ENCODE data around the gene HAUS7. TPM values are rescaled to one million over a fixed set of nuclear protein-coding genes. Genes with fewer than 3 reads are reported as not detected.

Gene HAUS7
- total RNA-seq, 1 experiment from 2014 or later: 29.8 TPM

- no peaks in the 10 kb centered on the region for H3K4me1 ChIP-seq
These were observed 6.4 kb upstream of the HAUS7 start for GRCh38 chrX:153476666-153477363.

GRCh38 chrX:153475751-153476281 lies 5.4 kb upstream of the HAUS7 start:
- no peaks in the 10 kb centered on the region for H3K4me1 ChIP-seq
- no peaks in the 10 kb centered on the region for H3K9me3 ChIP-seq (replicated peaks)
- H3K36me3 ChIP-seq: no peaks in the 10 kb centered on the region
- no peak overlapping the region for H3K4me3 ChIP-seq
- no peak overlapping the region for H3K27ac ChIP-seq
- no peak for DNase-seq
- H3K27me3 ChIP-seq: no peaks in the 10 kb centered on the region

More at GRCh38 chrX:153476666-153477363, 6.4 kb upstream of the HAUS7 start:
- no peaks in the 10 kb centered on the region for H3K36me3 ChIP-seq
- no peaks in the 10 kb centered on the region for H3K27me3 ChIP-seq
- no peak overlapping the region for H3K27ac ChIP-seq
- no peaks in the 10 kb centered on the region for H3K9me3 ChIP-seq (replicated peaks)
- no peak overlapping the region for H3K4me3 ChIP-seq
- DNase-seq: no peak

- no peaks in the 10 kb centered on the region for H3K27me3 ChIP-seq
- H3K36me3 ChIP-seq: no peaks in the 10 kb centered on the region
- no peak overlapping the region for H3K27ac ChIP-seq
- no peaks in the 10 kb centered on the region for H3K4me1 ChIP-seq
- DNase-seq: no peak
- no peaks in the 10 kb centered on the region for H3K9me3 ChIP-seq (replicated peaks)
- no peak overlapping the region for H3K4me3 ChIP-seq
These were observed 4.9 kb upstream of the HAUS7 start for GRCh38 chrX:153475271-153475670.

- H3K27ac ChIP-seq: no peak overlapping the region
These were observed 4.3 kb upstream of the HAUS7 start for GRCh38 chrX:153474718-153475117.

GRCh38 chrX:153474266-153474665 lies 3.9 kb upstream of the HAUS7 start:
- Histone ChIP-seq H3K27ac (no peak overlapping the region), H3K4me3 (no peak overlapping the region), H3K36me3 (no peaks in the 10 kb centered on the region), H3K9me3 (replicated peaks) (no peaks in the 10 kb centered on the region), H3K27me3 (no peaks in the 10 kb centered on the region), H3K4me1 (no peaks in the 10 kb centered on the region)
- no peak for DNase-seq

More at GRCh38 chrX:153474718-153475117, 4.3 kb upstream of the HAUS7 start:
- Histone ChIP-seq H3K36me3 (no peaks in the 10 kb centered on the region), H3K27me3 (no peaks in the 10 kb centered on the region), H3K4me1 (no peaks in the 10 kb centered on the region), H3K4me3 (no peak overlapping the region), H3K9me3 (replicated peaks) (no peaks in the 10 kb centered on the region)
- DNase-seq: no peak

GRCh38 chrX:153473126-153473525 lies 2.8 kb upstream of the HAUS7 start:
- H3K27ac ChIP-seq: no peak overlapping the region
- H3K4me3 ChIP-seq: no peak overlapping the region
- H3K27me3 ChIP-seq: no peaks in the 10 kb centered on the region
- H3K9me3 ChIP-seq (replicated peaks): no peaks in the 10 kb centered on the region
- H3K4me1 ChIP-seq: no peaks in the 10 kb centered on the region
- DNase-seq: no peak
- H3K36me3 ChIP-seq: no peaks in the 10 kb centered on the region

- Histone ChIP-seq H3K36me3 (no peaks in the 10 kb centered on the region), H3K27me3 (no peaks in the 10 kb centered on the region), H3K27ac (no peak overlapping the region), H3K4me1 (no peaks in the 10 kb centered on the region), H3K4me3 (no peak overlapping the region), H3K9me3 (replicated peaks) (no peaks in the 10 kb centered on the region)
- DNase-seq: no peak
These were observed 1.4 kb upstream of the HAUS7 start for GRCh38 chrX:153471663-153472280.

GRCh38 chrX:153469811-153470410 lies 465 bp downstream of the HAUS7 start:
- Histone ChIP-seq H3K27ac (peak overlapping the region; percentile 66), H3K4me3 (peak overlapping the region; percentile 93), H3K9me3 (replicated peaks) (no peaks in the 10 kb centered on the region), H3K4me1 (no peaks in the 10 kb centered on the region), H3K27me3 (no peaks in the 10 kb centered on the region), H3K36me3 (no peaks in the 10 kb centered on the region)
- peak; percentile 44 to 50 for DNase-seq

GRCh38 chrX:153468008-153468580 lies 2.3 kb downstream of the HAUS7 start:
- Histone ChIP-seq H3K36me3 (no peaks in the 10 kb centered on the region), H3K27ac (no peak overlapping the region), H3K4me3 (no peak overlapping the region), H3K9me3 (replicated peaks) (no peaks in the 10 kb centered on the region), H3K27me3 (no peaks in the 10 kb centered on the region), H3K4me1 (no peaks in the 10 kb centered on the region)
- peak in 1 of 2 experiments; percentile 11 for DNase-seq

GRCh38 chrX:153465691-153466380 lies 4.5 kb downstream of the HAUS7 start:
- Histone ChIP-seq H3K4me1 (no peaks in the 10 kb centered on the region), H3K9me3 (replicated peaks) (no peaks in the 10 kb centered on the region), H3K27me3 (no peaks in the 10 kb centered on the region), H3K27ac (no peak overlapping the region), H3K36me3 (no peaks in the 10 kb centered on the region), H3K4me3 (no peak overlapping the region)
- DNase-seq: no peak

- Histone ChIP-seq H3K27ac (no peak overlapping the region), H3K4me1 (peaks cover 3% of the 10 kb centered on the region; the same call in 1 of the 2 replicates), H3K9me3 (replicated peaks) (no peaks in the 10 kb centered on the region), H3K36me3 (no peaks in the 10 kb centered on the region), H3K27me3 (no peaks in the 10 kb centered on the region), H3K4me3 (no peak overlapping the region)
- no peak for DNase-seq
These were observed 6.3 kb downstream of the HAUS7 start for GRCh38 chrX:153464116-153464515.

- DNase-seq: no peak
- H3K36me3 ChIP-seq: no peaks in the 10 kb centered on the region
- H3K4me1 ChIP-seq: peaks cover 3% of the 10 kb centered on the region; the same call in 1 of the 2 replicates
- no peaks in the 10 kb centered on the region for H3K27me3 ChIP-seq
- no peaks in the 10 kb centered on the region for H3K9me3 ChIP-seq (replicated peaks)
- H3K4me3 ChIP-seq: no peak overlapping the region
- H3K27ac ChIP-seq: no peak overlapping the region
These were observed 6.8 kb downstream of the HAUS7 start for GRCh38 chrX:153463556-153463955.

GRCh38 chrX:153463031-153463430 lies 7.3 kb downstream of the HAUS7 start:
- peaks cover 3% of the 10 kb centered on the region; the same call in 1 of the 2 replicates for H3K4me1 ChIP-seq
- no peak overlapping the region for H3K4me3 ChIP-seq
- H3K9me3 ChIP-seq (replicated peaks): no peaks in the 10 kb centered on the region
- DNase-seq: no peak
- no peaks in the 10 kb centered on the region for H3K27me3 ChIP-seq
- H3K27ac ChIP-seq: no peak overlapping the region
- no peaks in the 10 kb centered on the region for H3K36me3 ChIP-seq

- Histone ChIP-seq H3K27me3 (no peaks in the 10 kb centered on the region), H3K4me1 (peaks cover 3% of the 10 kb centered on the region; the same call in 1 of the 2 replicates), H3K9me3 (replicated peaks) (no peaks in the 10 kb centered on the region), H3K27ac (no peak overlapping the region), H3K36me3 (no peaks in the 10 kb centered on the region), H3K4me3 (no peak overlapping the region)
- no peak for DNase-seq
These were observed 8.1 kb downstream of the HAUS7 start for GRCh38 chrX:153462291-153462690.

Measured in SJCRH30 (cell line).